MCF 10A (cell line): ENCODE results near the gene CLEC2D. TPM values are rescaled to one million over a fixed set of nuclear protein-coding genes. Genes with fewer than 3 reads are reported as not detected.
"Not testable (repeated sequence)": the region's sequence is repeated elsewhere in the genome, so short reads cannot be mapped to it uniquely, and the experiment has no call there.

Source experiments
- BruUV-seq: library from RNA; stranded (reverse); fragments of 400-500 nt; replicated peaks from 2 replicates; lab custom pipeline; 2021; lab: Mats Ljungman, UMichigan
- CTCF ChIA-PET: fragments of 300-600 bp; sonication (Branson Sonifier 250); formaldehyde crosslinking; extraction: SDS; loops from one replicate; lab custom pipeline; 2021; ENCODE audit warnings: antibody characterized with exemption, inconsistent platforms; lab: Yijun Ruan, JAX
- POLR2A ChIA-PET: fragments of 300-600, 350-650 bp; sonication (Branson Sonifier 250); formaldehyde crosslinking; extraction: SDS; loops from one replicate; lab custom pipeline; 2020; ENCODE audit warnings: antibody characterized with exemption, inconsistent platforms; lab: Yijun Ruan, JAX
- DNase-seq: peaks from one replicate; pipeline ENCODE4 v3.0.0-alpha.2; 2018; ENCODE audit not compliant: unreplicated experiment
- H3K27ac Mint-ChIP-seq: one replicate; pipeline ENCODE4 v1.8.0; 2022; ENCODE audit warnings: mild to moderate bottlenecking, low read depth, mixed read lengths; ENCODE audit not compliant: unreplicated experiment
- H3K27me3 Mint-ChIP-seq: one replicate; pipeline ENCODE4 v1.8.0; 2022; ENCODE audit warnings: mixed read lengths; ENCODE audit not compliant: insufficient read depth, unreplicated experiment
- H3K36me3 Mint-ChIP-seq: one replicate; pipeline ENCODE4 v1.8.0; 2022; ENCODE audit warnings: mild to moderate bottlenecking, moderate library complexity, mixed read lengths; ENCODE audit not compliant: insufficient read depth, unreplicated experiment
- H3K4me1 Mint-ChIP-seq: one replicate; pipeline ENCODE4 v1.8.0; 2022; ENCODE audit warnings: mixed read lengths; ENCODE audit not compliant: insufficient read depth, unreplicated experiment
- H3K4me3 Mint-ChIP-seq: one replicate; pipeline ENCODE4 v1.8.0; 2022; ENCODE audit warnings: mild to moderate bottlenecking, moderate library complexity, mixed read lengths; ENCODE audit not compliant: unreplicated experiment
- H3K9me3 Mint-ChIP-seq: one replicate; pipeline ENCODE4 v1.8.0; 2022; ENCODE audit warnings: mixed read lengths; ENCODE audit not compliant: unreplicated experiment
- CTCF ChIP-seq: fragments of 200-600 bp; IDR thresholded peaks from one replicate; pipeline ENCODE4 v1.8.0; 2022; ENCODE audit warnings: antibody characterized with exemption, mild to moderate bottlenecking; ENCODE audit not compliant: unreplicated experiment
- intact Hi-C: fragments of 100-400 bp; cut with micrococcal nuclease; formaldehyde crosslinking; loops from 2 replicates; pipeline ENCODE4 v1.14.1; 2022
- total RNA-seq: library from RNA; stranded (reverse); gene quantifications from 2 replicates; pipeline ENCODE4 v1.2.3, GENCODE V29; 2022

Gene CLEC2D
- total RNA-seq, 1 experiment from 2014 or later = 5.1 TPM

GRCh38 chr12:9687228-9687627 is 17.7 kb downstream of the CLEC2D start:
- no peak for TF ChIP-seq CTCF
- H3K9me3 Mint-ChIP-seq = no peaks in the 10 kb centered on the region
- DNase-seq = peak; percentile 79
- no peak overlapping the region for H3K27ac Mint-ChIP-seq
- no TSS peak for BruUV-seq
- H3K4me1 Mint-ChIP-seq = no peaks in the 10 kb centered on the region
- peaks cover 25% of the 10 kb centered on the region for H3K36me3 Mint-ChIP-seq
- H3K4me3 Mint-ChIP-seq = no peak overlapping the region
- POLR2A ChIA-PET = interaction anchor here (1.2 kb wide), 1 partner anchor 24 kb away, joined by 3 read pairs; no protein-coding TSS in a partner anchor
- H3K27me3 Mint-ChIP-seq = no peaks in the 10 kb centered on the region
- CTCF ChIA-PET = interaction anchor here (0.6 to 1.6 kb wide), 9 partner anchors 10 to 679 kb away, joined by 3 to 7 read pairs (median 4); partner anchors contain the start of gene CLEC2D
- intact Hi-C loops = no loop called here

- intact Hi-C loops = no loop called here
- ChIA-PET CTCF (no interaction called here), POLR2A (no interaction called here)
- Mint-ChIP-seq H3K27ac (no peak overlapping the region), H3K27me3 (no peaks in the 10 kb centered on the region), H3K36me3 (peaks cover 36% of the 10 kb centered on the region), H3K4me3 (no peak overlapping the region), H3K4me1 (no peaks in the 10 kb centered on the region), H3K9me3 (no peaks in the 10 kb centered on the region)
- no peak for TF ChIP-seq CTCF
- BruUV-seq = no TSS peak
- DNase-seq = peak; percentile 34
Measured at GRCh38 chr12:9692909-9693308, 23.4 kb downstream of the CLEC2D start.

GRCh38 chr12:9694241-9694640 is 24.7 kb downstream of the CLEC2D start:
- intact Hi-C loops = no loop called here
- ChIA-PET POLR2A (interaction anchor here (0.6 kb wide), 1 partner anchor 46 kb away, joined by 3 read pairs; no protein-coding TSS in a partner anchor), CTCF (interaction anchor here (0.6 kb wide), 1 partner anchor 33 kb away, joined by 3 read pairs; no protein-coding TSS in a partner anchor)
- peaks cover 26% of the 10 kb centered on the region for H3K36me3 Mint-ChIP-seq
- H3K27me3 Mint-ChIP-seq = no peaks in the 10 kb centered on the region
- H3K4me3 Mint-ChIP-seq = no peak overlapping the region
- no peaks in the 10 kb centered on the region for H3K4me1 Mint-ChIP-seq
- H3K9me3 Mint-ChIP-seq = no peaks in the 10 kb centered on the region
- no peak for TF ChIP-seq CTCF
- no peak for DNase-seq
- H3K27ac Mint-ChIP-seq = no peak overlapping the region
- BruUV-seq = no TSS peak

GRCh38 chr12:9695150-9695549 is 25.6 kb downstream of the CLEC2D start:
- CTCF ChIA-PET, DNase-seq, H3K4me1 Mint-ChIP-seq, H3K9me3 Mint-ChIP-seq, H3K27me3 Mint-ChIP-seq, POLR2A ChIA-PET, H3K4me3 Mint-ChIP-seq, BruUV-seq, intact Hi-C loops, H3K27ac Mint-ChIP-seq: not testable (repeated sequence)
- H3K36me3 Mint-ChIP-seq = peaks cover 24% of the 10 kb centered on the region

GRCh38 chr12:9695661-9696060 is 26.1 kb downstream of the CLEC2D start:
- H3K9me3 Mint-ChIP-seq, CTCF ChIA-PET, H3K27ac Mint-ChIP-seq, H3K4me3 Mint-ChIP-seq, H3K27me3 Mint-ChIP-seq, H3K4me1 Mint-ChIP-seq, DNase-seq, intact Hi-C loops, POLR2A ChIA-PET: not testable (repeated sequence)
- BruUV-seq = TSS peak; percentile 28
- H3K36me3 Mint-ChIP-seq = peaks cover 24% of the 10 kb centered on the region
